GM21717 (cell line): ENCODE measurements around the gene ACSF3.
A peak's percentile ranks its signal among the peaks of the same experiment; 100 is the strongest.

Experiments used
- ATAC-seq: cut with Tn5 transposase; IDR thresholded peaks from one replicate; pipeline ENCODE4 v1.9.1; 2021; ENCODE audit warnings: mild to moderate bottlenecking, moderate library complexity; ENCODE audit not compliant: unreplicated experiment

ACSF3 gene

DNA sequence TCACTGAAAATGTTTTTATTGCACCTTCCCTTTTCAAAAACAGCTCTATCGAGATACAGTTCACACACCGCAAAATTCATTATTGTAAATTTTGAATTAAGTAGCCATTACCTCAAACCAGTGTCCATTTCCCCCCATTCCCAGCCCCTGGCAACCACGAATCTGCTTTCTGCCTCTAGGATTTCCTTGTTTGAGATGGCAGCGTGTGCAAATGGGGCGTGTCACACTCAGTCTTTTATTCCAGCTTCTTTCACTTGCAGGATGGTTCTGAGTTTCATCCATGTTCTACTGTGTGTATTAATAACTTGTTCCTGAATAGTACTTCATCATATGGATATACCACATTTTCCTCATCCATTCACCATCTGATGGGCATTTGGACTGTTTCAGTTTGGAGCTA, 14.8 kb downstream of the ACSF3 start:
- no peak for ATAC-seq

GRCh38 chr16:89110641-89111040, 17.0 kb downstream of the ACSF3 start:
- no peak for ATAC-seq

DNA sequence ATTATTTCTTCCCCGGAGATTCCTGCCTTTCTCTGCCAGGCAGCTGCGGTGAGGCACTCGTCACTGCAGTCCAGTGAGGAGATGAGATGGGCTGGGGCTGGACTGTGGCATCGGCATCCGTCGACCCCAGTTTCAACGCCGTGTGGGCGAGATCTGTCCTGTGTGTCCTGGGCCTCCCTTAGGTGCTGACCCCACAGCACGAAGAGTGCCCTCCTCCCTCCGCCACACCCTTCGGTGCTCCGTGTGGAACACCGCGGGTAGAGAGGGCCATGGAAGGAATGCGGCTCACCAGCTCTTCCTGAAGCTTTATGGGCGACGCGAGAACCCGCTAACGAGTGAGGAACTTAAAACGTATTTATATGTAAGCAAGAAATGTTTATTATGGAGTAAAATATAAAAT, 17.6 kb downstream of the ACSF3 start:
- no peak for ATAC-seq

DNA sequence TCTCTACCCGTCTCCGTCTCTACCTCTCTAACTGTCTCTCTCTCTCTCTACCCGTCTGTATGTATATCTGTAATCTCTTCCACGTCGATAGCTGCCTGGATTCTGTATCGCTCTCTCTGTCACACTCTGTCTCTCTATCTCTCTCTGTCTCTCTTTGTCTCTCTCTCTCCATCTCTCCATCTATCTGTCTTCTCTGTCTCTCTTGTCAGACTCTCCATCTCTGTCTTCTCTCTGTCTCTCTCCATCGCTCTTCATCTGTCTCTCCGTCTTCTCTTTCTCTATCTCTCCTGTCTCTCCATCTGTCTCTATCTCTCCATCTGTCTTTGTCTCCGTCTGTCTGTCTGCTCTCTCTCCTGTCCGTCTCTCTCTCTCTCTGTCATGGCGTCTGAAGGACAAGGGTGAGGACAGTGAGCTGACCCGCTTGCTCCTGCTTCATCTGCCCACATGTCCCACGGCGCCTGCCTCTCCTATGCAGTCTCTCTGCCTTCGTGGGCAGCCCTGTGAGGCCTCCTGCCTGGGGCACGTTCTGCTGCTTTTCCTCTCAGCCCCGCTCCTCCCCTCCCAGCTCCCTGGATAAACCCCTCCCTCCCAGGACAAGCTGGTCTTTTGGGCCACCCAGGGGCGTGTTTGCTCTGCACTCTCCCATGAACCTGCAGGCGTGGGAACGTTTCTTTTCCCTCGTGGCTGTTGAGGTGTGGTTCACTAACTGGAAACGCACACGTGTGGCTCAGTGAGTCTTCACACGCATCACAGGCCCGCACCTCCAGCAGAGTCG, 18.9 kb downstream of the ACSF3 start:
- ATAC-seq: no peak

DNA sequence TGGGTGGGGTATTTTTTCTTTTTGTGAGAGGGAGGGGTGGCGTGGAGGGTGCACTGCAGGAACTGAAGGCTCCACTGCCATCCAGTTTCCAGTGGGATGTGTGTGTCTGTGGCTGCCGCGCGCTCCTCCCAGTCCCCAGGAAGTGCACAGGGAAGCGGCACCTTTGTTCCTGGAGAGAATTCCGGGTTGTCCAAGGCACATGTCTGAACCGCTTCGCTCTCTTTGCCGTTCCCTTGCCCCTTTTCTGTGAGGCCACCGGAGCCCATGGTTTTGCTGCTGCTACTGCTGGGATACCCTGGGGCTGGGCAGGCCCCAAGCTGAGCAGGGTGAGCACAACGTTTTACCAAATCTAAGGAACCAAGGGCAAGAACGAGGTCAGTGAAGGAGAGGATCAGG, 19.5 kb downstream of the ACSF3 start:
- ATAC-seq: no peak

- no peak for ATAC-seq
Measured at GRCh38 chr16:89113661-89114060, 20.0 kb downstream of the ACSF3 start.

- ATAC-seq: no peak
Measured at GRCh38 chr16:89114159-89114981, 20.7 kb downstream of the ACSF3 start.

GRCh38 chr16:89115216-89115861, 21.7 kb downstream of the ACSF3 start:
- ATAC-seq: peak; percentile 80

DNA sequence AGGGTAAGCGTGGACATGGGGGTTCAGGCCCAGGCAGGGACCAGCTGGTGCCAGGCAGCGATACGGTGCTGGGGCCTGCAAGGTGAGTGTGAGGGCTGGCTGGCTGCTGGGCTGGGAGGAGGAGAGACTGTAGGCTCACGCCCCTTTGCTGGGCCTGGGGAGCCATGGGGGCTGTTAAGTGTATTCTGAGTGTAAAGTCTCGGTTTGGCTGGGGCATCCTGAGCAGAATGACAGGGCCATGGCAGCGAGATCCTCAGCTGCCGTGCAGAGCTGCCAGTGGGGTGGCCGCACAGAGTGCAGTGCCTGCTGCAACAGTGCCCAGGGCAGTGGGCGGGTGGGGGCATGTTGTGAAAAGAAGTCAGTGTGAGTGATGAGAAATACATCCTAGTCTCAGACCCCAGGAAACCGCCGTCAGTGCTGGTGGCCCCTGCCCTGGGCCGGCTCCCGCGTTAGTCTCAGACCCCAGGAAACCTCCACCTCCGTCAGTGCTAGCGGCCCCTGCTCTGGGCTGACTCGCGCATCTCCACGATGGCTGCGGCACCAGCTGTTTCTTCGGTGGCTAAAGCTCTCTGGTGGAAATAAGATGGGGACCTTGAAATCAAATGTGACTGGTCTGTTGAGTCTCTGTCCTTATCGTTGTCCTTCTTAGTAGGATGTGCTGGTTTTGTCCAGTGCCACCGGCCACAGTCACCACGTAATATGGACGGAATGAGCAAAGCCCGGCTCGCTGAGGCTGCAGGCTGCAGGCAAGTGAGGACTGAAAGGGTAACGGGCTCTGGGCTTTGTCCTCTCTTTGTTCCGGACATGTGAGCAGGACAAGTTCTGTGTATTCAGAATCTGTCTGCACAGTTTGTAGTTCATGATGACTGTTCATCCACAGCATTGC, 22.9 kb downstream of the ACSF3 start:
- no peak for ATAC-seq

DNA sequence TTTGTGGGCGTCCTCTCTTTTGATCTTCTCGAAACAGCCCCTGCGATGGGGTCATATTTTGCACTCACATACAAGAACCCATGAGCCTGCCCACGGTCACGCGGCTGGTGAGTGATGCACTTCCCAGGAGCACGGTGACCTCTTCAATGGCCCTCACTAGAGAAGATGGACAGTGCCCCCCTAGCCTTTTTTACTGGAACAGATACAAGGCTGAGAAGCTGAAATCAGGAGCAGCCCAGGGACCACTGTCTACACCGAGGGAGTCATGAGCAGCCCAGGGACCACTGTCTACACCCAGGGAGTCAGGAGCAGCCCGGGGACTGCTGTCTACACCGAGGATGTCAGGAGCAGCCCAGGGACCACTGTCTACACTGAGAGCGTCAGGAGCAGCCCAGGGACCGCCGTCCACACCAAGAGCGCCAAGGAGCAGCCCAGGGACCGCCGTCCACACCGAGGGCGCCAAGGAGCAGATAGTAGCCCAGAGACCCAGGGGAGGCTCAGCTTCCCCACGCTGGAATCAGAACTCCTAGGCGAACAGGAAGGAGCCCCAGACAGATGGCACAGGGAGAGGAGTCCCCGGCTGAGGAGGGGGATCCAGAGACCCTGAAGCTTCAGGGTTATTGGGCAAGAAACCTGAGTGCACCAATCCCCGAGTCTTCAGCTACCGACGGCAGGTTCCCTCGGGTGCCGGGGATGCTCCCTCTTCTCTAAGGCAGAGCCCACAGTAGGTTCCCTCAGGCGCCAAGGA, 23.7 kb downstream of the ACSF3 start:
- ATAC-seq: no peak

- ATAC-seq: no peak
Measured at GRCh38 chr16:89117975-89118289, 24.3 kb downstream of the ACSF3 start.

GRCh38 chr16:89118361-89119165, 24.9 kb downstream of the ACSF3 start:
- ATAC-seq: no peak

DNA sequence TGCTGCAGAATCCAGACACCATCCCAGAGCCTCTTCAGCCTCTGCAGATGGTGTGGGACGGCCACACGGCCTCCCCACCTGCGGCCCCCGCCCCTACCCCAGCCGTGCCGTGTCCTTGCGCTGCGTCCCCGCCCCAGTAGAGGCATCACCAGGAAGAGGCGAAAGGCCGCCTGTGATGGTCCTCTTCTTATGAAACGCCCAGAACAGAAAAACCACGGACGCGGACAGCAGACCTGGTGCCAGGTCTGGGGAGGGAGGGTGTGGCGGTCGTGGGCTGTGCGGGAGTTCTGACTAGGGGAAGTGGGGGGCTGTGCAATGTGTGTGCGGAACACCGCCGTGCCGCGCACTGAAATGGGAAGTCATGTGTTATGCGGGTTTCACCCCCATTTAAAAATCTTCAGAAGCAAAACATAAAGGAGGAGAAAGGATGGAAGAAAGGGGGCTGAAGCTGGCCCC, 25.5 kb downstream of the ACSF3 start:
- no peak for ATAC-seq

DNA sequence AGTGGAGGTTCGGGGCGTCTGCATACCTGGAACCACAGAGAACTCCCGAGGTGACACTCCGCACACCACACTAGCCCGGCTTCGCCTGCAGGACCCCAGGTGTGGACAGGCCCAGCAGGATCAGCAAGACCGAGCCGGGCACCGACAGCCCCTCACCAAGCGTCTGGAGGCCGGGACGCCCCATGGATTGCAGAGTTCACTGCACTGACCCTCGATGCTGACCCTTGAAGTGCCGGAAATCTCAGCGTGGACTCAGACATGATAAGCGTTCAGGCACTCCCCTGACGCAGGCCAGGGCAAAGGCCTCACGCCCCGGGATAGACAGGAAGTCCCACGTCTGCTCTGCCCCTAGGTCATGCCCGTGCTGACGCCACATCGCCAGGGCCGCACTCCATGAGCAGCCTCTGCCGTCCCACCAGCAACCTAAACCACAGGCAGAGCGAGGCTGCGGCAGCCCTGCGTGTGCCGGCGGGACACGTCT, 26.0 kb downstream of the ACSF3 start:
- no peak for ATAC-seq

GRCh38 chr16:89120281-89120680, 26.6 kb downstream of the ACSF3 start:
- ATAC-seq: no peak

- no peak for ATAC-seq
Measured at GRCh38 chr16:89120921-89121351, 27.3 kb downstream of the ACSF3 start.

- ATAC-seq: no peak
Measured at GRCh38 chr16:89121691-89122321, 28.2 kb downstream of the ACSF3 start.

DNA sequence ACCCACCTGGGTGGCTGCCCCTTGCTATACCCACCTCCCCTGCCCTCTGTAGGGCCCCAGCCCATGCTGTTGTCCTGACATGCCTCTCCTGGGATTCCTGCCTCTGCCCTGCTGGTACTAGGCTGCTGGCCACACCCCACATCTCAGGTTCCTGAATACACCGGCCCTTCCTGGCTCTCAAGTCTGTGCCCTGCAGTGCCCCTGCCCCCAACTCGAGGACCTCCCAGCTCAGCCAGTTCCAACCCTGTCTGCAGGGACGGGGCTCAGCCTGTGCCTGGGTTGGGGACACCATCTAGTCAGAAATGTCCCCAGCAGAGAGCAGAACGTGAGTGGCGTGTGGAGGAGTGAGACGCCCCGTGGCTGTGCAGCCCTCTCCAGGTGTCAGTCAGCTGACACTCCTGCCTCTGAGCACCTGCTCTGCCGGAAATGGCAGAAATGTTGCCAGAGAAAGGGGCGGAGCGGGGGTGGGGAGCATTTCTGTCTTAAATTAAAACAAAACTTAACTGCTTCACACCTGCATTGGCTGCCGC, 28.7 kb downstream of the ACSF3 start:
- ATAC-seq: no peak
